ENCODE data around the gene UAP1L1.

Gene UAP1L1

GRCh38 chr9:137086531-137087408, 9.5 kb downstream of the UAP1L1 start, which contains the start of gene MAN1B1 (continued):
- TF ChIP-seq ZSCAN4 (tag by site-specific recombination; IDR thresholded peaks at IDR 0.05) (no peak), ZNF776 (tag by site-specific recombination; IDR thresholded peaks at IDR 0.05; ENCODE audit: borderline replicate concordance) (no peak), ZNF558 (tag by site-specific recombination; IDR thresholded peaks at IDR 0.05) (no peak), ZNF174 (tag by site-specific recombination; IDR thresholded peaks at IDR 0.05) (no peak), ZNF366 (tag by site-specific recombination; conservative IDR thresholded peaks at IDR 0.05) (no peak), EGR2 (tag by site-specific recombination; IDR thresholded peaks at IDR 0.05; ENCODE audit: low read depth) (peak; percentile 46), ZNF626 (tag by site-specific recombination; IDR thresholded peaks at IDR 0.05) (no peak), PATZ1 (tag by site-specific recombination; IDR thresholded peaks at IDR 0.05) (peak; percentile 52), HOXA7 (CRISPR knock-in tag; IDR thresholded peaks at IDR 0.05; ENCODE audit: borderline replicate concordance) (no peak), ZNF692 (tag by site-specific recombination; IDR thresholded peaks at IDR 0.05) (peak; percentile 57), ZNF221 (tag by site-specific recombination; IDR thresholded peaks at IDR 0.05; ENCODE audit: borderline replicate concordance) (no peak), KLF10 (tag by site-specific recombination; IDR thresholded peaks at IDR 0.05) (peak; percentile 58; the same call in 1 of the 2 replicates), GLI4 (tag by site-specific recombination; IDR thresholded peaks at IDR 0.05) (no peak), ZNF514 (tag by site-specific recombination; IDR thresholded peaks at IDR 0.05) (no peak), ZNF449 (tag by site-specific recombination; IDR thresholded peaks at IDR 0.05) (peak; percentile 27), ZSCAN23 (tag by site-specific recombination; IDR thresholded peaks at IDR 0.05) (no peak), ZNF2 (tag by site-specific recombination; IDR thresholded peaks at IDR 0.05) (no peak), ZNF544 (tag by site-specific recombination; IDR thresholded peaks at IDR 0.05) (no peak), ZNF426 (tag by site-specific recombination; IDR thresholded peaks at IDR 0.05) (no peak), ZNF645 (tag by site-specific recombination; IDR thresholded peaks at IDR 0.05) (no peak), ZBTB48 (tag by site-specific recombination; IDR thresholded peaks at IDR 0.05) (0 out of 2 replicates have a peak, but pooled peaks have one; percentile 31), ZNF560 (tag by site-specific recombination; IDR thresholded peaks at IDR 0.05; ENCODE audit: borderline replicate concordance) (no peak), HOXC10 (CRISPR knock-in tag; IDR thresholded peaks at IDR 0.05) (no peak), KLF1 (tag by site-specific recombination; IDR thresholded peaks at IDR 0.05) (peak; percentile 97), INSM2 (tag by site-specific recombination; IDR thresholded peaks at IDR 0.05) (0 out of 2 replicates have a peak, but pooled peaks have one; percentile 21), PRDM6 (tag by site-specific recombination; IDR thresholded peaks at IDR 0.05) (no peak), BCL11A (tag by site-specific recombination; IDR thresholded peaks at IDR 0.05; ENCODE audit: low read depth) (no peak), MZF1 (tag by site-specific recombination; IDR thresholded peaks at IDR 0.05; ENCODE audit: borderline replicate concordance) (no peak)
